Renal pelvis (tissue), 4 donors: ENCODE data around the gene TSPEAR. TPM values are rescaled to one million over a fixed set of nuclear protein-coding genes. Genes with fewer than 3 reads are reported as not detected.
"Not testable (repeated sequence)": the region's sequence is repeated elsewhere in the genome, so short reads cannot be mapped to it uniquely, and the experiment has no call there.

ENCODE experiments used
- DNase-seq: peaks from one replicate; pipeline ENCODE4 v3.0.0-alpha.2; 2013
- polyA plus RNA-seq, 3 donors: library from polyadenylated mRNA; unstranded; fragments of 120-200 nt; gene quantifications; one replicate each; pipeline ENCODE4 v1.2.1, GENCODE V29; 2013; ENCODE audit not compliant: insufficient read length in 3 of 3

TSPEAR gene
- polyA plus RNA-seq, 3 donors, result 0.95 to 1.1 (median 1.0) TPM

- no peak for DNase-seq
Measured at GRCh38 chr21:44568667-44569556, 142.5 kb downstream of the TSPEAR start.

- DNase-seq, result no peak
Measured at GRCh38 chr21:44568261-44568660, 143.1 kb downstream of the TSPEAR start.

GRCh38 chr21:44567481-44568171, 143.7 kb downstream of the TSPEAR start:
- DNase-seq, result no peak

- DNase-seq, result no peak
Measured at GRCh38 chr21:44566403-44566802, 145.0 kb downstream of the TSPEAR start.

GRCh38 chr21:44564886-44565598, 146.3 kb downstream of the TSPEAR start:
- no peak for DNase-seq

- DNase-seq, result no peak
Measured at GRCh38 chr21:44564099-44564498, 147.3 kb downstream of the TSPEAR start.

- DNase-seq, result no peak
Measured at GRCh38 chr21:44558695-44559094, 152.7 kb downstream of the TSPEAR start, which contains the start of gene KRTAP10-3. Gene KRTAP10-3, minus strand, starts transcription at chr21:44558795. Its CDS starts 80 bp downstream, at chr21:44558715.

GRCh38 chr21:44558329-44558675, 153.1 kb downstream of the TSPEAR start:
- DNase-seq, result not testable (repeated sequence)

- DNase-seq, result no peak
Measured at GRCh38 chr21:44557491-44558328, 153.7 kb downstream of the TSPEAR start.

GRCh38 chr21:44556879-44557278, 154.5 kb downstream of the TSPEAR start:
- DNase-seq, result no peak

GRCh38 chr21:44555200-44555875, 156.0 kb downstream of the TSPEAR start:
- DNase-seq, result no peak

GRCh38 chr21:44552681-44553080, 158.7 kb downstream of the TSPEAR start:
- DNase-seq, result no peak

GRCh38 chr21:44552136-44552535, 159.2 kb downstream of the TSPEAR start:
- no peak for DNase-seq

GRCh38 chr21:44551340-44551961, 159.9 kb downstream of the TSPEAR start, which contains the start of gene KRTAP10-2:
Gene KRTAP10-2, minus strand, starts transcription at chr21:44551505. Its CDS starts 47 bp downstream, at chr21:44551458.
- DNase-seq, result no peak

GRCh38 chr21:44550807-44551206, 160.6 kb downstream of the TSPEAR start:
- no peak for DNase-seq

- not testable (repeated sequence) for DNase-seq
Measured at GRCh38 chr21:44550285-44550684, 161.1 kb downstream of the TSPEAR start.

GRCh38 chr21:44549525-44550211, 161.7 kb downstream of the TSPEAR start:
- no peak for DNase-seq

- DNase-seq, result no peak
Measured at GRCh38 chr21:44548922-44549321, 162.4 kb downstream of the TSPEAR start.

GRCh38 chr21:44548381-44548780, 163.0 kb downstream of the TSPEAR start:
- no peak for DNase-seq
